Neural progenitor cell (in vitro differentiated cells): ENCODE measurements around the gene TPST2. TPM values are rescaled to one million over a fixed set of nuclear protein-coding genes. Genes with fewer than 3 reads are reported as not detected.

ENCODE experiments used
- DNase-seq: peaks from one replicate; pipeline ENCODE4 v3.0.0-alpha.2; 2016; ENCODE audit warnings: low spot score
- H2AFZ ChIP-seq: fragments of 200-600 bp; sonication (generic); replicated peaks from 2 replicates; pipeline ENCODE4 v1.6.1; 2016; ENCODE audit warnings: antibody characterized with exemption
- H3F3A ChIP-seq: fragments of 200-600 bp; sonication (generic); 2 replicates; pipeline ENCODE4 v1.6.1; 2016; ENCODE audit warnings: antibody characterized with exemption, low read depth
- H3K27ac ChIP-seq: fragments of 200-600 bp; sonication (generic); 2 replicates; pipeline ENCODE4 v1.5.1; 2016; ENCODE audit warnings: mild to moderate bottlenecking
- H3K27me3 ChIP-seq: fragments of 200-600 bp; sonication (generic); 2 replicates; pipeline ENCODE4 v1.6.1; 2016; ENCODE audit warnings: mild to moderate bottlenecking, moderate library complexity
- H3K36me3 ChIP-seq: fragments of 200-600 bp; sonication (generic); 2 replicates; pipeline ENCODE4 v1.5.1; 2016
- H3K4me1 ChIP-seq: fragments of 200-600 bp; sonication (generic); 2 replicates; pipeline ENCODE4 v1.6.1; 2016; ENCODE audit warnings: mixed run types
- H3K4me2 ChIP-seq: fragments of 200-600 bp; sonication (generic); 2 replicates; pipeline ENCODE4 v1.6.1; 2016
- H3K4me3 ChIP-seq: fragments of 200-600 bp; sonication (generic); 2 replicates; pipeline ENCODE4 v1.5.1; 2016
- H3K79me2 ChIP-seq: fragments of 200-600 bp; sonication (generic); 2 replicates; pipeline ENCODE4 v1.6.1; 2016; ENCODE audit warnings: low read depth
- H3K9ac ChIP-seq: fragments of 200-600 bp; sonication (generic); 2 replicates; pipeline ENCODE4 v1.6.1; 2016
- H3K9me3 ChIP-seq: fragments of 200-600 bp; sonication (generic); 2 replicates; pipeline ENCODE4 v1.5.1; 2016; ENCODE audit warnings: low read depth
- H4K20me1 ChIP-seq: fragments of 200-600 bp; sonication (generic); 2 replicates; pipeline ENCODE4 v1.6.1; 2016; ENCODE audit warnings: low read depth
- H3K27ac Mint-ChIP-seq: 3 replicates; pipeline ENCODE4 v1.8.0; 2021; ENCODE audit warnings: mixed read lengths
- H3K27me3 Mint-ChIP-seq: 2 replicates; pipeline ENCODE4 v1.8.0; 2022; ENCODE audit warnings: low read depth, mild to moderate bottlenecking, inconsistent platforms, moderate library complexity, mixed read lengths; ENCODE audit not compliant: insufficient read depth
- H3K36me3 Mint-ChIP-seq: 3 replicates; pipeline ENCODE4 v1.8.0; 2021; ENCODE audit warnings: mixed read lengths
- H3K4me1 Mint-ChIP-seq: 3 replicates; pipeline ENCODE4 v1.8.0; 2021; ENCODE audit warnings: mixed read lengths
- H3K4me3 Mint-ChIP-seq: 3 replicates; pipeline ENCODE4 v1.8.0; 2021; ENCODE audit warnings: mild to moderate bottlenecking, moderate library complexity, mixed read lengths
- H3K9me3 Mint-ChIP-seq: 3 replicates; pipeline ENCODE4 v1.8.0; 2020; ENCODE audit warnings: mixed read lengths
- EZH2 ChIP-seq: fragments of 200-600 bp; sonication (generic); IDR thresholded peaks from 2 replicates; pipeline ENCODE4 v1.6.1; 2017; ENCODE audit warnings: antibody characterized with exemption, mild to moderate bottlenecking, moderate library complexity
- EZH2phosphoT487 ChIP-seq: fragments of 200-600 bp; sonication (generic); IDR thresholded peaks from 2 replicates; pipeline ENCODE4 v1.6.1; 2017; ENCODE audit warnings: antibody characterized with exemption
- total RNA-seq: library from RNA; depleted of rRNA; stranded (reverse); fragments of >200 nt; gene quantifications from 2 replicates; pipeline ENCODE4 v1.2.3, GENCODE V29; 2015; ENCODE audit warnings: low replicate concordance
- TF ChIP-seq, protein P1 (sequence below): fragments of 200-600 bp; sonication (generic); IDR thresholded peaks from 2 replicates; pipeline ENCODE4 v1.5.1; 2017; ENCODE audit warnings: antibody characterized with exemption, mild to moderate bottlenecking

The TPST2 gene
- total RNA-seq, 1 donor from 2014 or later: 31.7 TPM

DNA sequence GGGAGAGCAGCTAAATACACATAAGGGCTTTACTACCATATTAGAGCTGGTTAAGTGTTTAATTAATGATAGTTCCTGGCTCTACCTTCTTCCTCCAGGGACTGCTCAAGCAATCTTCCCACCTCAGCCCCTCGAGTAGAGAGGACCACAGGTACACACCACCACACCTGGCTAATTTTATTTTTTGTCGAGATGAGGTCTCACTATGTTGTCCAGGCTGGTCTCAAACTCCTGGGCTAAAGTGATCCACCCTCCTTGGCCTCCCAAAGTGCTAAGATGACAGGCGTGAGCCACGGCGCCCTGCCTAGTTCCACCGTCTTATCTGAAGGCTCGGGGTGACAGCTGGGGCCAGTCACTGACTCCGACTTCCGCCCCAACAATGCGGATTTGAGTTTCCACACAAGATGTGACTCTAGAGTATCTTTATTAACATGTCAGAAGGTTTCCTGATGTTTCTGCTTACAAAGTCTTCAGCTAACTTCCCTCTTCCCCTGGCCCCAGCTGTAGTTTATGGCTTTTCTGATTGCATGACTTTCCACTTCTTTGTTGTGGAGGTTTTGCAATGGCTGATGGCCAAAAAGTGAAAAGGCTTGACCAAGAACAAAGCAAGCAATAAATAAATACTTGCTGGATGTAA, 16.8 kb downstream of the TPST2 start:
- Histone ChIP-seq H3K27me3 (no peaks in the 10 kb centered on the region), H4K20me1 (peaks cover 30% of the 10 kb centered on the region), H3K36me3 (no peaks in the 10 kb centered on the region), H3K4me1 (peaks cover 4% of the 10 kb centered on the region), H3F3A (peaks cover 12% of the 10 kb centered on the region), H3K27ac (no peak overlapping the region), H3K9ac (no peak overlapping the region), H3K79me2 (peaks cover 41% of the 10 kb centered on the region), H3K9me3 (no peaks in the 10 kb centered on the region), H3K4me3 (no peak overlapping the region), H3K4me2 (no peak overlapping the region), H2AFZ (no peak overlapping the region)
- peaks cover 3% of the 10 kb centered on the region for H3K36me3 Mint-ChIP-seq
- DNase-seq: no peak
- H3K27me3 Mint-ChIP-seq: peaks cover 4% of the 10 kb centered on the region
- H3K27ac Mint-ChIP-seq: no peak overlapping the region
- no peak for TF ChIP-seq EZH2
- TF ChIP-seq, protein P1, sequence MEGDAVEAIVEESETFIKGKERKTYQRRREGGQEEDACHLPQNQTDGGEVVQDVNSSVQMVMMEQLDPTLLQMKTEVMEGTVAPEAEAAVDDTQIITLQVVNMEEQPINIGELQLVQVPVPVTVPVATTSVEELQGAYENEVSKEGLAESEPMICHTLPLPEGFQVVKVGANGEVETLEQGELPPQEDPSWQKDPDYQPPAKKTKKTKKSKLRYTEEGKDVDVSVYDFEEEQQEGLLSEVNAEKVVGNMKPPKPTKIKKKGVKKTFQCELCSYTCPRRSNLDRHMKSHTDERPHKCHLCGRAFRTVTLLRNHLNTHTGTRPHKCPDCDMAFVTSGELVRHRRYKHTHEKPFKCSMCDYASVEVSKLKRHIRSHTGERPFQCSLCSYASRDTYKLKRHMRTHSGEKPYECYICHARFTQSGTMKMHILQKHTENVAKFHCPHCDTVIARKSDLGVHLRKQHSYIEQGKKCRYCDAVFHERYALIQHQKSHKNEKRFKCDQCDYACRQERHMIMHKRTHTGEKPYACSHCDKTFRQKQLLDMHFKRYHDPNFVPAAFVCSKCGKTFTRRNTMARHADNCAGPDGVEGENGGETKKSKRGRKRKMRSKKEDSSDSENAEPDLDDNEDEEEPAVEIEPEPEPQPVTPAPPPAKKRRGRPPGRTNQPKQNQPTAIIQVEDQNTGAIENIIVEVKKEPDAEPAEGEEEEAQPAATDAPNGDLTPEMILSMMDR: no peak
- no peak for TF ChIP-seq EZH2phosphoT487
- H3K9me3 Mint-ChIP-seq: no peaks in the 10 kb centered on the region
- H3K4me3 Mint-ChIP-seq: no peak overlapping the region
- H3K4me1 Mint-ChIP-seq: peaks cover 39% of the 10 kb centered on the region

DNA sequence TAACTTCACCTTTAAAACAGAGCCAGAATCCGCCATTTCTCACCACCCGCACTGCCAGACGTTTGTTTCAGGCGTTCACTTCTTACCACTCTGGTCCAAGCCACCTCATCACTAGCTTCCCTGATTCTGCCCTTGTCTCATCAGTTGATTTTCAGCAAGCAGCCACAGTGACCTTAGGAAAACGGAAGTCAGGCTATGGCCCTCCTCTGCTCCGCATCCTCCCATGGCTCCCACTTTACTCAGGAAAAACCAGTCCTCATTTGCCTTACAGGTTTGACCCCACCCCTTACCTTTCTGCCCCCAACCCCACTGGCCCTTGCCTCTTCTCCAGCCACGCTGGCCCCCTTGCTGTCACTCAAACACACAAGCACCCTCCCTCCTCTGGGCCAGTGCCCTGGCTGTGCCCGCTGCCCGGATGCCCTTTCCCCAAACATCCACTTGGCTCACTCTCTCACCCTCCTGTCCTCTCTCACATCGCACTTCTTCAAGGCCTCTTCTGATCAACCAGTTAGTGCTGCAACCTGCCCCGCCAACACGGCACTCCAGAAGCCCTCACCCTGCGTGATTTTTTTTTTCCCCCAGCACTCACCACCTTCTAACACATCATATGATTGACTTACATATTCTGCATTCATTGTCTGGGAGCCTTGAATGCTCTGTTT, 18.9 kb downstream of the TPST2 start:
- peaks cover 27% of the 10 kb centered on the region for H3F3A ChIP-seq
- H3K27me3 Mint-ChIP-seq: peaks cover 8% of the 10 kb centered on the region
- peak overlapping the region; percentile 87 for H3K27ac Mint-ChIP-seq
- peaks cover 22% of the 10 kb centered on the region for H3K4me1 ChIP-seq
- H3K4me1 Mint-ChIP-seq: peaks cover 52% of the 10 kb centered on the region
- H3K36me3 Mint-ChIP-seq: peaks cover 3% of the 10 kb centered on the region
- no peak overlapping the region for H3K27ac ChIP-seq
- TF ChIP-seq, protein P1: no peak
- TF ChIP-seq EZH2phosphoT487 (no peak), EZH2 (no peak)
- no peaks in the 10 kb centered on the region for H3K27me3 ChIP-seq
- H3K9me3 ChIP-seq: no peaks in the 10 kb centered on the region
- DNase-seq: no peak
- no peak overlapping the region for H3K9ac ChIP-seq
- H3K4me2 ChIP-seq: no peak overlapping the region
- H3K9me3 Mint-ChIP-seq: no peaks in the 10 kb centered on the region
- H3K79me2 ChIP-seq: peaks cover 40% of the 10 kb centered on the region
- no peaks in the 10 kb centered on the region for H3K36me3 ChIP-seq
- H4K20me1 ChIP-seq: peaks cover 37% of the 10 kb centered on the region
- H3K4me3 ChIP-seq: no peak overlapping the region
- no peak overlapping the region for H2AFZ ChIP-seq
- no peak overlapping the region for H3K4me3 Mint-ChIP-seq

DNA sequence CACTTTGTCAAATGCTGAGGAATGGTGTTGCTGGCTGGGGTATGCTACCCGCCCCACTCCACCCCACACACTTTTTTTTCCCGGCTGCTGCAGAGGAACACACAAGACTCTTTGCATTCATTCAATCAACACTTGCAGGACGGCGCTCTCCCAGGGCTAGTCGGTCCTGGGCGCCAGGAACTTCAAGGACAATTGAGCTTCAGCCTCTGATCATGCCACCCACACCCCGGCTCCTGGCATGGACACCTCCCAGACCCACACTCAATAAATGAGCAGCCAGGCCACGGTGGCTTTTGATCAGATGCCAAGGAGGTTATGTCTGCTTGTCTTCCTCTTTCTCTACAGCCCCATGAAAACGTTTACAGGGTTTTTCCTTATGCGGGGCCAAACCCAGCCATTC, 19.8 kb downstream of the TPST2 start:
- peaks cover 8% of the 10 kb centered on the region for H3K27me3 Mint-ChIP-seq
- DNase-seq: no peak
- Histone ChIP-seq H3K9me3 (no peaks in the 10 kb centered on the region), H3K4me1 (peaks cover 22% of the 10 kb centered on the region), H3K27me3 (no peaks in the 10 kb centered on the region), H3K36me3 (no peaks in the 10 kb centered on the region), H3K4me2 (no peak overlapping the region), H3K27ac (no peak overlapping the region), H3K4me3 (no peak overlapping the region), H3K9ac (no peak overlapping the region), H4K20me1 (peaks cover 45% of the 10 kb centered on the region), H3K79me2 (peaks cover 32% of the 10 kb centered on the region), H3F3A (peaks cover 36% of the 10 kb centered on the region), H2AFZ (no peak overlapping the region)
- no peak overlapping the region for H3K4me3 Mint-ChIP-seq
- peaks cover 3% of the 10 kb centered on the region for H3K36me3 Mint-ChIP-seq
- H3K27ac Mint-ChIP-seq: peak overlapping the region; percentile 87
- H3K4me1 Mint-ChIP-seq: peaks cover 55% of the 10 kb centered on the region
- H3K9me3 Mint-ChIP-seq: no peaks in the 10 kb centered on the region
- TF ChIP-seq EZH2phosphoT487 (no peak), EZH2 (no peak)
- TF ChIP-seq, protein P1: no peak
